ENCODE data around the gene SLC4A9. TPM values are rescaled to one million over a fixed set of nuclear protein-coding genes. Genes with fewer than 3 reads are reported as not detected.

SLC4A9 gene
- total RNA-seq, 6 experiments from 2014 or later, result not detected

DNA sequence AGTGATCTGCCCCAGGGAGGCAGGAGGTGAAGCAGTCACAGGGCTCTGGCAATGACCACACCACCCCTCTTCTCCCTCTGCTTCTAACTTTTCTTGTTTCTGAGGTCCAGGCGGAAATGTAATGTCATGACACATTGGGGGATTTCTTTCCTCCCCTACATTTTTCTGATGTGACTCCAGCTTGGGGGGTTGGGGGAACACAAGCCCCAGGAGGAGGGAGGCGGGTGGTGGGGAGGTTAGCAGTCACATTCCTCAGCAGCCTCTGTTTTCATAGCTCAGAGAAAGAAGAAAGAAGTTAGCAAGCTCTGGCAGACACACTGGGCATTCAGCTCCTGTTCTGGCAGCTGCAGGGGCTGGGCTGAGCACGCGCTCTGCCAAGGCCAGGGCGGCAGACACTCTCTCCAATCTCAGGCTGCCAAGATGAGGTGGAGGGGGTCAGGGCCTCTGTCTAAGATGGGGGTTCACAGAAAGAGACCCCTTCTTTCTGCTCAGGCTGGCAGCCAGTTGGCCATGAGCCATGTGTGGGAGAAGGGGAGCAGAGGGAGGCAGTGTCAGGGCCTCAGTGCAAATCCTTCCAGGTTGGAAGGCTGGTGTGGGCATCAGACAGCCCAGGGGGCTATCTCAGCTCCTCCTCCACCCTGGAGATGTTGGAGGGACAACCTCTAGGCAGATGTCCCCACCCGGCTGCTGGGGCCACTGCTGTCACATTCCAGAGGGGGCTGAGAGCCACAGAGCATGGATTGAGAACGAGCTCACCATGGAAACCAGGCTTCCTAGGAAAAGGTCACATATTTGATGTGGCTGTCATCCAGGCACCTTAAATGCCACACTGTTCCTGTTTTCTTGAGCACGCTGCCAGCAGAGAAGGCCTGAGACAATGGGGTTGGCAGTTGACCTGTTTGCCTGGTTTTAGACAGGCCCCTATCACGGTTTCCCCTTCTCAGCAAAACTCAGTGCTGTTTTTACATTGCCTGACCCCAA, 37.0 kb upstream of the SLC4A9 start:
- peaks cover 7% of the 10 kb centered on the region; the same call in 1 of the 2 replicates for H3K36me3 Mint-ChIP-seq (ENCODE audit: low read depth)
- H3K4me3 Mint-ChIP-seq, result peak overlapping the region; percentile 73
- peaks cover 1% of the 10 kb centered on the region for H3K27me3 Mint-ChIP-seq (ENCODE audit: insufficient read depth)
- TF ChIP-seq, protein P1, sequence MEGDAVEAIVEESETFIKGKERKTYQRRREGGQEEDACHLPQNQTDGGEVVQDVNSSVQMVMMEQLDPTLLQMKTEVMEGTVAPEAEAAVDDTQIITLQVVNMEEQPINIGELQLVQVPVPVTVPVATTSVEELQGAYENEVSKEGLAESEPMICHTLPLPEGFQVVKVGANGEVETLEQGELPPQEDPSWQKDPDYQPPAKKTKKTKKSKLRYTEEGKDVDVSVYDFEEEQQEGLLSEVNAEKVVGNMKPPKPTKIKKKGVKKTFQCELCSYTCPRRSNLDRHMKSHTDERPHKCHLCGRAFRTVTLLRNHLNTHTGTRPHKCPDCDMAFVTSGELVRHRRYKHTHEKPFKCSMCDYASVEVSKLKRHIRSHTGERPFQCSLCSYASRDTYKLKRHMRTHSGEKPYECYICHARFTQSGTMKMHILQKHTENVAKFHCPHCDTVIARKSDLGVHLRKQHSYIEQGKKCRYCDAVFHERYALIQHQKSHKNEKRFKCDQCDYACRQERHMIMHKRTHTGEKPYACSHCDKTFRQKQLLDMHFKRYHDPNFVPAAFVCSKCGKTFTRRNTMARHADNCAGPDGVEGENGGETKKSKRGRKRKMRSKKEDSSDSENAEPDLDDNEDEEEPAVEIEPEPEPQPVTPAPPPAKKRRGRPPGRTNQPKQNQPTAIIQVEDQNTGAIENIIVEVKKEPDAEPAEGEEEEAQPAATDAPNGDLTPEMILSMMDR (IDR thresholded peaks at IDR 0.05), result no peak
- peaks cover 83% of the 10 kb centered on the region for H3K4me1 Mint-ChIP-seq (ENCODE audit: low read depth)
- H3K27ac Mint-ChIP-seq, result peak overlapping the region; percentile 94
- DNase-seq, result peak; percentile 96
- no peaks in the 10 kb centered on the region; the same call in 1 of the 2 replicates for H3K9me3 Mint-ChIP-seq

DNA sequence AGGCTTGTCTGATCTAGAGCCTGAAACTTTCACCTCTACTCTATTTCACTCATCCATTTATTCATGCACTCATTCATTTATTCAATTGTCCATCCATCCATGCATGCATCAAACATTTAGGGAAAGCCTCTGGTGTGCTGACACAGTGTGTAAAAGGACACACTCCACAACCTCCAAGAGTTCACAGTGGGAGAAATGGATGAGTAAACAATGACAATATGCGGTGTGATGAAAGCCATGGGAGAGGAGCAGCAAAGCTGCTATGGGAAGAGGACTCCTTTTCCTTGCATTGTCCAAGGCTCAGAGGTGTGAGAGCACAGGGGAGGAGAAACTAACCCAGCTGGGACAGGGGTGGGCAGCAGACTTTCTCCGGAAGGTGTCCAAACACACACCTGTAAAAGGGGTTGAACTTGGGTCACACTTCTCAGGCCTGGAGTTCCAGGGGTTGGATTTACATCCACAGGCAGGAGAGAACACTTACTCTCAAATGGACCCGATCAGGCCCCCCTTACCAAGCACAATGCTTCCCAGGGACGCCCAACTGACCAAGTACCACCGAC, 35.9 kb upstream of the SLC4A9 start:
- H3K4me1 Mint-ChIP-seq (ENCODE audit: low read depth), result peaks cover 72% of the 10 kb centered on the region
- no peak for DNase-seq

DNA sequence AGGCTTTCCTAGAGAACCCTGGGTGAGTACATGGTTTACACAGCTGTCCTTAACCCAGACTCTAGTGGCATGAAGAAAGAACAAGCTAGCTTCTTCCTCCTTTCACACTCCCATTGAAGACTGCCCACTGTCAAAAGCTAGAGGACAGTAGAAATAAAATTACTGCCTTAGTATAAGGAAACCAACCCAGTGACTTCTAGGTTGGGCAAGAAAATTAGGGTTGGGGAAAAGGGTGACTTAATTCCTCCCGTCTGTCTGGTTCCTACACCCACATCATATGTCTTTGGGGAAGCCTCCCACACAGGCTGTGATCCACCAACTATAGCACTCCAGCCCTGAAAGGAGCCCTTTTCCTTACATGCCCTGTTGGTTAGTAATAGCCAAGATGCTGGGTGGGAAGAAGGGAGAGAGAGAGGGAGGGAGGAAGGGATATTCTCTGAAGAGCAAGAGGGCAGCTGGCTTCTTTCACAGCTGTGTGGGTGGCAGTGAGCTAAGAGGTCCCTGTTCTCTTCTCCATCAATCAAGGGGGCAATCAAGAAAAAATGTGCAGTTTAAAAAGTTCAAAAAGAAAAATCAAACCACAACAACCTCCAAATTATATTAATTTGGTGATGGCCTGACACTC, 35.3 kb upstream of the SLC4A9 start:
- H3K27me3 Mint-ChIP-seq (ENCODE audit: insufficient read depth), result no peaks in the 10 kb centered on the region; the same call in none of the 2 replicates
- DNase-seq, result peak; percentile 41
- H3K4me3 Mint-ChIP-seq, result no peak overlapping the region
- no peaks in the 10 kb centered on the region; the same call in 1 of the 2 replicates for H3K9me3 Mint-ChIP-seq
- TF ChIP-seq, protein P1 (IDR thresholded peaks at IDR 0.05), result no peak
- peaks cover 71% of the 10 kb centered on the region for H3K4me1 Mint-ChIP-seq (ENCODE audit: low read depth)
- peaks cover 7% of the 10 kb centered on the region; the same call in 1 of the 2 replicates for H3K36me3 Mint-ChIP-seq (ENCODE audit: low read depth)
- peak overlapping the region; percentile 94 for H3K27ac Mint-ChIP-seq

More for the DNA sequence above, 35.9 kb upstream of the SLC4A9 start:
- Mint-ChIP-seq H3K27me3 (ENCODE audit: insufficient read depth) (no peaks in the 10 kb centered on the region; the same call in none of the 2 replicates), H3K36me3 (ENCODE audit: low read depth) (peaks cover 7% of the 10 kb centered on the region; the same call in 1 of the 2 replicates), H3K27ac (peak overlapping the region; percentile 94), H3K4me3 (peak overlapping the region; percentile 36), H3K9me3 (no peaks in the 10 kb centered on the region; the same call in 1 of the 2 replicates)
- TF ChIP-seq, protein P1 (IDR thresholded peaks at IDR 0.05), result no peak

DNA sequence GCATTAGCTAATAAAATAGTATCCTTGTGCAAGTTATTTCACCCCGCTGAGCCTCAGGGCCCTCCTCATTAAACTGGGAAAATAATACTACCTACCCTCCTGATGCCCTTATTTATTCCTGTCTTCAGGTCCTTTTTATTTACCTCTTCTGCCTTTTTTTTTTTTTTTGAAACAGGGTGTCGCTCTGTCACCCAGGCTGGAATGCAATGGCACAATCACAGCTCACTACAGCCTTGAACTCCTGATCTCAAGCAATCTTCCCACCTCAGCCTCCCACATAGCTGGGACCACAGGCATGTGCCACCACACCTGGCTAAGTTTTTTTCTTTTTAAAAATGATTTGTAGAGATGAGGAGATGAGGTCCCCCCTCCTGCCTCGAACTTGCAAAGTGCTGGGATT, 34.5 kb upstream of the SLC4A9 start:
- Mint-ChIP-seq H3K4me1 (ENCODE audit: low read depth) (peaks cover 69% of the 10 kb centered on the region), H3K27ac (no peak overlapping the region), H3K27me3 (ENCODE audit: insufficient read depth) (no peaks in the 10 kb centered on the region; the same call in none of the 2 replicates), H3K4me3 (no peak overlapping the region), H3K9me3 (no peaks in the 10 kb centered on the region; the same call in 1 of the 2 replicates), H3K36me3 (ENCODE audit: low read depth) (peaks cover 7% of the 10 kb centered on the region; the same call in 1 of the 2 replicates)
- TF ChIP-seq, protein P1 (IDR thresholded peaks at IDR 0.05), result no peak
- no peak for DNase-seq

DNA sequence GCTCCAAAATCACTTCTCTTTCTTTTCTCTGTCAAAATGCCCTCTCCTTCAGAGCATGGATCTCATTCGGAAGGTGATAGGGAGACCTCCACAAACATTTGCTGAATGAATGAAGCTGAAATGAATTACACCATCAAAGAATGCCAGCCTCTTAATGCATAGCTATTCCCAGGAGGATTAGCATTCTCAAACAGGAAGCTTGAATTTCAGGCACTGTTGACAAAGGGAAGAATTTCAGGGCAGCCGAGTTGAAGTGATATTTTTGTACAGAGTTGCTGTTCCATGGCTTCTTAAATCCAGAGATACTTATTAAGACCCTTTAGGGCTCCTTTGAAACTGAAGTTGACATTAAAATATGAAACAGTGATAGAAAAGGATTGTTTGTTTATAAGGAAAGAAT, 32.4 kb upstream of the SLC4A9 start:
- no peak for DNase-seq
- Mint-ChIP-seq H3K36me3 (ENCODE audit: low read depth) (0 out of 2 replicates have a peak, but pooled peaks cover 5% of the 10 kb centered on the region), H3K9me3 (no peaks in the 10 kb centered on the region), H3K4me1 (ENCODE audit: low read depth) (peaks cover 55% of the 10 kb centered on the region), H3K27me3 (ENCODE audit: insufficient read depth) (no peaks in the 10 kb centered on the region; the same call in none of the 2 replicates), H3K27ac (no peak overlapping the region), H3K4me3 (no peak overlapping the region)
- TF ChIP-seq, protein P1 (IDR thresholded peaks at IDR 0.05), result no peak
